GM10266 (cell line): ENCODE results near the gene GABRB3.
A peak's percentile ranks its signal among the peaks of the same experiment; 100 is the strongest.

ENCODE experiments used
- DNase-seq: peaks from one replicate; pipeline ENCODE4 v3.0.0; 2012; ENCODE audit errors: extremely low spot score
- CTCF ChIP-seq: IDR thresholded peaks from 2 replicates; pipeline ENCODE4 v1.5.1; 2012; ENCODE audit warnings: mild to moderate bottlenecking, low read depth; ENCODE audit not compliant: control insufficient read depth, insufficient read depth; ENCODE audit errors: missing control alignments

The GABRB3 gene

GRCh38 chr15:26772154-26773066, at the start of gene GABRB3:
Gene GABRB3, minus strand, starts transcription at chr15:26773066.
- no peak for TF ChIP-seq CTCF
- DNase-seq, result peak; percentile 32

GRCh38 chr15:26807517-26808427, 34.9 kb upstream of the GABRB3 start:
- no peak for TF ChIP-seq CTCF
- DNase-seq, result no peak

DNA sequence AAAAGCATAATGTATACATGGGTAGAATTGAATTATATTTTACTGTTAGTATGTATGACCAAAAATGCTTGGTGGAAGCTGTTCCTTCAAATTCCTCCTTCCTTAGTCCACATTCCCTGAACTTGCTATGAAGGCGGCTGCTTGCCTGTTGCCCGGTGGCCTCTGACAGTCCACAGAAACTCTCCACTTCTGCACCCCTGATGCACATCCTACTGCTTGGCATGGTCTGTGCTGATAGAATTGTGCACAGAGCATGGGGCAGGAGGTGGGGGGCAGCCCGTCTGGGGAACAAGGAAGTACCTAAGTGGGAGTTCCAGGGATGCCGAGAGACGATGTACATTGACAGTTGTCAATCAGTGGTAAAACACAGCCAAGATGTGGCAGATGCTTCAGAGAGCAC, 33.7 kb upstream of the GABRB3 start:
- no peak for DNase-seq
- TF ChIP-seq CTCF, result no peak

GRCh38 chr15:26806151-26806550, 33.3 kb upstream of the GABRB3 start:
- no peak for DNase-seq
- no peak for TF ChIP-seq CTCF

DNA sequence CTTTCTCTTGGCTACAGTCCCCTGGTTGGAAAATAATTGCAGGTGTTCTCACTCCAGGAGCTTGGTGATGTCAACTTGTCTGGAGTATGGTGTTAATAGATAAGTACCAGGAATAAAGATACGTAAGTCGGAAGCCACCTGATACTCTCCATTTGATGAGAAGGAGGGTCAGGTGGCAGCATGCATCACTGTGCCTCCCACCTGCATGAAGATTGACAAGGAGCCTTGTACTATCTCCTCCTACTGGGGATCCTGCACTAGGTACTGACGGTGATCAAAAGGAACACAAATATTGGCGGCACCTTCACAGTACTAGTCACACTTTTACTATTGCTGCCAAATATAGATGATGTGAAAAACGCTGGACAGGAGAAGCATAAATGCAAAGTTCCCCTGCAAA, 32.6 kb upstream of the GABRB3 start:
- TF ChIP-seq CTCF, result no peak
- no peak for DNase-seq

DNA sequence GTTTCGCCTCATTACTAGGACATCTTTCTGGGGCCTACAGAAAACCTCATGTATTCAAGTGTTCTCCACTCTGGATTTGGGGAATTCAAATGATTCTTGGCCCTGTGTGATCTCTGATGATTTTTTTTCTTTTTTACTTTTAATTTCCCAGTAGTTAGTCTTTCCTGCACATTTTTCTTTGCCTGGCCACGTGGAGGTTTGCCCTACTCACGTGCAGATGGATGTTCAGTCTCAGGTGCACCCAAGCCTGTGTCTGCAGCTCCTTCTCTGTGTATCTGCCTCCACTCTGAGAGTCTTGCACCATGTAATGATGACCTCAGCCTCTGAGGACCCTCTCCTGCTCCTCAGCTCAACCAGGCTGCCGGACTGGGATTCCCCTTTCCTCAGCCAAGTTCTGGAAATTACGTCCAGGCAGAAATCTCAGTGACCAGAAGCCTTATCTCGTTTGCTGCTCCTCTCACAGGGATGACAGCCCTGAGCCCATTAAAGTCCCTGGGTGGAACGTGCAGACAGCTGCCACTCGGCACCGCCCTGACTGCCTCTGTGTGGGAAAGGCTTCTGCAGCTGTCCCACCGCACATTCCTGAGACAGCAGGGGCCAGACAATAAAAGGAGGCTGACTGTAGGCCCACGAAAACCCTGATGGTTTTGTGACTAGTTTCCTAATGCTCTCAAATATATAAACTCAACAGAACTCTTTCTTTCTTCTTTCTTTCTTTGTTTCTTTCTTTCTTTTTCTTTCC, 31.4 kb upstream of the GABRB3 start:
- TF ChIP-seq CTCF, result no peak
- no peak for DNase-seq
